Anterior cingulate cortex (tissue), 58 donors: ENCODE measurements around the gene ACTR2.
"Not testable (repeated sequence)": the region's sequence is repeated elsewhere in the genome, so short reads cannot be mapped to it uniquely, and the experiment has no call there.

Experiments
- DNase-seq, 58 donors: peaks; one replicate each; lab custom pipeline; 2025; lab: John Stamatoyannopoulos, UW

Gene ACTR2

DNA sequence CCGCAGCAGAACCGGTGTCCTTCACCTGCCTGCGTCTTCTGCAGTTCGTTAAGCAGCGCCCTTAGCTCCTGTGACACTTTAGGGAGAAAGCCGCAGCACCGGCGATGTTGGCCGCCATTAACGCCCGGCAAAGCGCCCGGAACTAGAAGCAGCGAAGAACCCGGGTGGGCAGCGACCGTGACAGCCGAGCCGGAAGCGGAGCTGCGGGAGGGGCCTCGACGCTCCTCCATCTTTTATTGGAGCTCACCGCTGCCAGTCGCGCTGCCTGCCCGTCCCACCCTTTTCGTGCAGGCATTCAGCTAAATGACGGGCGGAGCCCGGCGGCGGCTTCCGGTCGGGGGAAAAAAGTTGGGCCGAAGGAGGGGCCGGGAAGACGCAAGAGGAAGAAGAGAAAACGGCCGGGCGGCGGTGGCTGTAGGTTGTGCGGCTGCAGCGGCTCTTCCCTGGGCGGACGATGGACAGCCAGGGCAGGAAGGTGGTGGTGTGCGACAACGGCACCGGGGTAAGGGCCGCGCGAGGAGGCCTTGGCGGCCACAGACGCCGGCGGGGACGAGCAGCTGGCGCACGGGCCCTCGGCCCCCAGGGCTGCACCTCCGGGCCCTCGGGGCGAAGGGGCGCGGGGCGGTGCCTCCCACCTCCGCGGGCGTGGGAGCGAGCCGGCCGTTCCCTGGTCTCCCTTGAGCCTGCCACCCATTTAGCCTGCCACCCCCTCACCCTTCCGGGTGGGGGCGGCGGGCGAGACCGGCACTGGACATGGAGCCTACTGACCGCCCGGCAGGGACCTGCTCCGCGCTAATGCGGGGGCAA lies at the start of gene ACTR2:
Gene ACTR2 (plus strand): TSS at position 376 of the 807 bp plus-strand sequence. CDS start 79 bp downstream, at position 455.
- DNase-seq: peak; percentile 57 to 98 (median 94)

DNA sequence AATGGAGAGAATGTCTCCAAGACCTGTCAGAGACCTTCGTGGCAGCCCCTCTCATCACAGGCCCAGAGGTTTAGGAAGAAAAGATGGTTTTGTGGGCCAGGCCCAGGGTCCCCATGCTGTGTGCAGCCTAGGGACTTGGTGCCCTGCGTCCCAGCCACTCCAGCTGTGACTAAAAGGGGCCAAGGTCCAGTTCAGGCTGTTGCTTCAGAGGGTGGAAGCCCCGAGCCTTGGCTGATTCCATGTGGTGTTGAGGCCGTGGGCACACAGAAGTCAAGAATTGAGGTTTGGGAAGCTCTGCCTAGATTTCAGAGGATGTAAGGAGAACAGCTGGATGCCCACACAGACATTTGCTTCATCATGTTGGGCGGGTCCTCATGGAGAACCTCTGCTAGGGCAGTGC lies 45.1 kb upstream of the ACTR2 start:
- no peak for DNase-seq

DNA sequence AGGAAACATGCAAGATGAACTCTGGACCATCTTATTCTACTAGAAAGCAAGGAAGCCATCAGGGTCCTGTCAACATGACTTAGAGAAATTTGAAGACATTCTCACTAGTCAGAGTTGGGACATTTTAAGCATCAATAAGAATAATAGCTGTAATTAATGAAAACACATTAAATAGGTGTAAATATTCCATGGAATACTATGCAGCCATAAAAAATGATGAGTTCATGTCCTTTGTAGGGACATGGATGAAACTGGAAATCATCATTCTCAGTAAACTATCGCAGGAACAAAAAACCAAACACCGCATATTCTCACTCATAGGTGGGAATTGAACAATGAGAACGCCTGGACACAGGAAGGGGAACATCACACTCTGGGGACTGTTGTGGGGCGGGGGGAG lies 44.2 kb upstream of the ACTR2 start:
- DNase-seq: not testable (repeated sequence)

DNA sequence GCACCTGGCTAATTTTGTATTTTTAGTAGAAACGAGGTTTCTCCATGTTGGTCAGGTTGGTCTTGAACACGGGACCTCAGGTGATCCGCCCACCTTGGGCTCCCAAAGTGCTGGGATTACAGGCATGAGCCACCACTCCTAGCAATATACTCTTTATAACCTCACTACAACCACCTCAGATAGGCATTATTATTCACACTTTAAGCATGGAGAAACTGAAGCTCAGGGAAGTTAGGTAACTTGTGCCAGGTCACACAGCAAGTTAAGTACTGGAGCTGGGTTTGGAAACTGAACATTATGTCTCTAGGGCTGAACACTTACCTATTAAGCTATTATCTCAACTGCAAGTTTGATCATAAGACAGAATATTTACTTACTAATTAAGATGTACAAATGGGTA lies 42.6 kb upstream of the ACTR2 start:
- DNase-seq: no peak

DNA sequence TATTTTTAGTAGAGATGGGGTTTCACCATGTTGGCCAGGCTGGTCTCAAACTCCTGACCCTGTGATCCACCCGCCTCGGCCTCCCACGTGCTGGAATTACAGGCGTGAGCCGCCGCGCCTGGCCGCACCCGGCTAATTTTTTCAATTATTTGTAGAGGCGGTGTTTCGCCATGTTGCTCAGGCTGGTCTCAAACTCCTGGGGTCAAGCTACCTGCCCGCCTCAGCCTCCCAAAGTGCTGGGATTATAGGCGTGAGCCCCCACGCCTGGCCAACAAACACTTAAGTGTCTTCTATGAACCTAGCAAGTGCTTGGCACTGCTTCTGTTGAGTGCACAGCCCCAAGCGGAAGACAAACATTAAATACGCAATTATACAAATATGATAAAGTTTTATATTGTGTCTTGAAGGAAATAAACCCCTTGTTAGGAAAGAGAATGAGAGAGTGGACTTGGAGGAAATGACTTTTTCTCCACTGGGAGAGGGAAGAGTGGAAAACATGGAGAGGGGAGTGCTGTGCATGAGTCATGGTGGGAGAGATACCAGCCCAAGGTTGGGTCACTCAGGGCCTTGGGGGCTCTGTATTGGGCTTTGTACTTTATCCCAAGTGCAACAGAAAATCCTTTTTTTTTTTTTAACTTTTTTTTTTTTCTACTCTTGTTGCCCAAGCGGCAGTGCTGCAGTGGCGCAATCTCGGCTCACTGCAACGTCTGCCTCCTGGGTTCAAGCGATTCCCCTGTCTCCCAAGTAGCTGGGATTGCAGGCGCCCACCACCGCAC lies 41.4 kb upstream of the ACTR2 start:
- no peak for DNase-seq

DNA sequence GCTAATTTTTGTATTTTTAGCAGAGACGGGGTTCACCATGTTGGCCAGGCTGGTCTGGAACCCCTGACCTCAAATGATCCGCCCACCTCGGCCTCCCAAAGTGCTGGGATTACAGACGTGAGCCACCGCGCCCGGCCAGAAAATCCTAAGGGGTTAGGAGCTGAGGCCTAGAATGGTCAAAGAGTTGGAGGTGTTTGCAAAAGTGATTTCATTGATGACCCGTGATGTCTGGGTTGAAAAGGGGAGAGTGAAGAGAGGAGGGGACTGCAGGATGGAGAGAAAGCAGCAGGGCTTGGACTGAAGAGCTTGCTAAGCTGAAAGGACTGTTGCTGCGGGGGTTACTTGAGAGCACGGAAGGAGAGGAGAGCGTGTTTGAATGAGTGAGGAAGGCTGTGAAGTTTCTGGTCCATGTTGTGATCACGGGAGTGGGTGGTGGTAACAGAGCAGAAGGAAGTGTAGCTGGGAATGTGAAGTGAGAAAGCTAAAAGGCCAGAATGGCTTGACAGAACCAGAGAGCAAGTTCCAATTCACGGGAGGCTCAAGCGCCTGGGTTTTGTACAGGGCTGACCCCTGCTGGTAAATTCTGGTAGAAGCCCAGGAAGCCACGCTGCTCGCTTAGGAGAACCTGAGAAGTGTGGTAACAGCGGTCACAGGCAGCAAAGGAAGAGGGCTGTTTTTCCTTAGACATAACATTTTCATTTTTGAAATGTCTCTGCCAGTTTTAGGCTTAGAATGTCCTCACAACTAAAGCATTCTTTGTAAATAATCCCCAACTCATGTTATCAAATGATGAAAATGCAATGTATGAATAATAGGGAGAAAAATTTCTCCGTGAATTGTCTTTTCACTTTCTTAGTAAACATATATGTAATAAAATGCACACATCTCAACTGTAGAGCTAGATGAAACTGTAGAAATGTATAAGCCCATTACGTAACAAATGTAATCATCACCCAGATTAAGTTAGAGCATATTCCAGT lies 40.5 kb upstream of the ACTR2 start:
- DNase-seq: peak in 56 of 58 donors; percentile 9 to 84 (median 62)

DNA sequence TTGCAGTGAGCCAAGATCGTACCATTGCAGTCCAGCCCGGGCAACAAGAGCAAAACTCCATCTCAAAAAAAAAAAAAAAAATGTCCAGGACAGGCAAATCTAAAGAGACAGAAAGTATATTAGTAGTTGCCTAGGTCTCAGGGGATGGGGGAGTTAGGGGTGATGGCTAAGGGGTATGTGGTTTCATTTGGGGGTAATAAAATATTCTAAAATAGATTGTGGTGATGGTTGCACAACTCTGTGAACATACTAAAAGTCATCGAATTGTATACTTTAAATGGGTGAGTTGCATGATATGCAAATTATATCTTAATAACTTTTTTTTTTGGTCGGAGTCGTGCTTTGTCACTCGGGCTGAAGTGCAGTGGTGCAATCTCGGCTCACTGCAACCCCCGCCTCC lies 34.2 kb upstream of the ACTR2 start:
- no peak for DNase-seq

DNA sequence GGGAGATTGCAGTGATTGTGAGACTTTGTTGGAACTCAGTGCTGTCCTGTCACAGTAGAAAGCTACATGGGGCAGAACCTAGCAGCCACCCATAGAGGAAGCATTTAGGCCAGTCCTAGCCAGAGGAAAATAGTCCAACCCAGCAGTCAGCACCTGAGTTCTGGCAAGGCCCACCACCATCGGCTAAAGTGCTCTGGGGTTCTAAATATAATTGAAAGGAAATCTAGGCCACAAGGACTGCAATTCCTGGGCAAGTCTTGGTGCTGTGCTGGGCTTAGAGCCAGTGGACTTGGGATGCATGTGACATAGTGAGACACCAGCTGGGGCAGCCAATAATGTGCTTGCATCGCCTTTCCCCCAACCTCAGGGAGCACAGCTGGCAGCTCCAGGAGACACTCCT lies 28.9 kb upstream of the ACTR2 start:
- peak in 46 of 58 donors; percentile 2 to 78 (median 29) for DNase-seq

DNA sequence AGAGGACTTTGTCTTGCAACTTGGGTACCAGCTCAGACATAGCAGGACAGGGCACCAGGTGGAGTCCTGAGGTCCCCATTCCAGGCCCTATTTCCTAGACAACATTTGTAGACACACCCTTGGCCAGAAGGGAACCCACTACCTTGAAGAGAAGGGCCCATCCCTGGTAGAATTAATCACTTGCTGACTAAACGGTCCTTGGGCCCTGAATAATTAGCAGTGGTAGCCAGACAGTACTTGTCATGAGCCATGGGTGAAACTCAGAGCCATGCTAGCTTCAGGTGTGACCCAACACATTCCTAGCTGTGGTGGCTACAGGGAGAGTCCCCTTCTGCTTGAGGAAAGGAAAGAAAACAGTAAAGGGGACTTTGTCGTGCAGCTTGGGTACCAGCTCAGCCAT lies 28.5 kb upstream of the ACTR2 start:
- DNase-seq: no peak

DNA sequence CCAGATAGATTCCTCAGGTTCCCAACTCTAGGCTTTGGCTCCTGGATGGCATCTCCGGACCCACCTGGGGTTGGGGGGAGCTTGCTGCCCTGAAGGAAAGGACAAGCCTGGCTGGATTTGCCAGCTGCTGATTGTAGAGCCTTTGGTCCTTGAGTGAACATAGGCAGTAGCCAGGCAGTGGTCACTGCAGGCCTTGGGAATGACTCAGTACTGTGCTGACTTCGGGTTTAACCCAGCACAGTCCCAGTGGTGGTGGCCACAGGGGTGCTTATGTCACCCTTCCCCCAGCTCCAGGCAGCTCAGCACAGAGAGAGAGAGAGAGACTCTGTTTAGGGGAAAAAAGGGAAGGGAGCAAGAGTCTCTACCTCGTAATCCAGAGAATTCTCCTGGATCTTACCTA lies 27.7 kb upstream of the ACTR2 start:
- no peak for DNase-seq

DNA sequence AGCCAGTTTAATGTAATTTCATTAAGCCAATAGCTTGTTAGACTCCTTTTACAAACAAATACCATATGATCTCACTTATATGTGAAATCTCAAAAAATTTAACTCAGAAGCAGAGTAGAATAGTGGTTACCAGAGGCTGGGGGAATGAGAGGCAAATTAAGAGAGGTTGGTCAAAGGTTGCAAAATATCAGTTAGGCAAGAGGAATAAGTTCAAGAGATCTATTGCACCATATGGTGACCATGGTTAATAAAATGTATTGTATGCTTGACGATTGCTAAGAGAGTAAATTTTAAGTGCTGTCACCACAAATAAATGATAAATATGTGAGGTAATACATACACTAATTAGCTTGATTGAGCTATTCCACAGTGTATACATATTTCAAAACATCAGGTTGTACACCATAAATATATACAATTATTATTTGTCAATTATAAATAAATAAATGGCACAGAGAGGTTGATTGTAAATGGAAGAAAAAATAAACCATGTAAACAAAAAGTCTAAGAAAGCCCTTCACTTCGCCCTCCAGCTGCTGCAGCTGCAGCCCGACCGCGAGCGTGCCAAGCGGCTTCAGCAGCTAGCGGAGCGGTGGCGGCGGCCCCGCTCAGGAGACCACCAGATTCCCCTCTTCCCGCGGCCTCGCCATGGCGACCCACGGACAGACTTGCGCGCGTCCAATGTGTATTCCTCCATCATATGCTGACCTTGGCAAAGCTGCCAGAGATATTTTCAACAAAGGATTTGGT lies 23.0 kb upstream of the ACTR2 start:
- peak in 2 of 58 donors; percentile 0 to 1 for DNase-seq

DNA sequence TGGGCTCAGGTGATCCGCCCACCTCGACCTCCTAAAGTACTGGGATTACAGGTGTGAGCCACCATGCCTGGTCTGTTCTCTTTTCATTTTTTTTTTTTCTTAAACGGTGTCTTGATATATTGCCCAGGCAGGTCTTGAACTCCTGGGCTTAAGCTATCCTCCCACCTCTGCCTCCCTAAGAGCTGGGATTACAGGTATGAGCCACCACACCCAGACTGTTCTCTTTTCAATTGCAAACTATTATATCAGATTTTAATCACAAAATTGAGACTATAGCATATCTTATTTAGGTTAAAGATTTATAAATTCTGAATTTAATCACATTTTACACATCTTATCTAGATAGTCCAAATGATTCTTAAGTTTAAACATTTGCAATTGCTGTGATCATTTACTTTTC lies 15.5 kb upstream of the ACTR2 start:
- DNase-seq: no peak

DNA sequence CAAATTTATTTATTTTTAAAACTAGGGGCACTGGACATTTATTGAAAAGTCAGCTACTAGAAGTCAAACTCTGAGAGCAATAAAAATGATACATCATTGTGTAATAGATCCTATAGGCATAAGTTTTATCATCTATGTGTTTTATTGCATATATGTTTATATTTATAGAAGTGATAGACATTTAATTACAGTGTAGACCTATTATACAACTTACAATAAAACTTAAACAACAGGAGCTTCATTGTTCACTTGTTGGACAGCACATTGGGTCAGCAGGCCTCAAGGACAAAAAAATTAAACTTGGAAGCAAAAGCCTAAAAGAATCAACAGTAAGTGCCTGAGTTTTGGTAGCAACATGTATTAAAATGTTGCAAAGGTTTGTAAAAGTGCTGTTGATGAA lies 15.0 kb upstream of the ACTR2 start:
- DNase-seq: no peak

DNA sequence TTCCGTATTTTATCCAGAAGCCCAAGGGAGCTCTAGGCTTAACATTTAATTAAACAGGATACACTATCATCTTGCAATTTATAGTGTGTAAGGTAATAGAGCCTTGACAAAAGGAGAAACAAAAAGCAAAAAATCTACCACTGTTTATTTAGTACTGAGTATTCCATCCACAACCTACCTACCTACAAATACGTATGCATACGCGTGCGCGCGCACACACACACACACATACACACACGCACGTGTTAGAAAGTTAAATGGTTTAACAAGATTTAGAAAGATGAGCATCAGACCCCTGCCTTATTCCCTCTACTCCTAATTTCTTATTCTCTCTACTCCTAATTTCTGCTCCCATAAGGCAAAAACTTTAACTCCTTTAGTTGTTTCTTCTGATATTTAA lies 14.6 kb upstream of the ACTR2 start:
- no peak for DNase-seq

DNA sequence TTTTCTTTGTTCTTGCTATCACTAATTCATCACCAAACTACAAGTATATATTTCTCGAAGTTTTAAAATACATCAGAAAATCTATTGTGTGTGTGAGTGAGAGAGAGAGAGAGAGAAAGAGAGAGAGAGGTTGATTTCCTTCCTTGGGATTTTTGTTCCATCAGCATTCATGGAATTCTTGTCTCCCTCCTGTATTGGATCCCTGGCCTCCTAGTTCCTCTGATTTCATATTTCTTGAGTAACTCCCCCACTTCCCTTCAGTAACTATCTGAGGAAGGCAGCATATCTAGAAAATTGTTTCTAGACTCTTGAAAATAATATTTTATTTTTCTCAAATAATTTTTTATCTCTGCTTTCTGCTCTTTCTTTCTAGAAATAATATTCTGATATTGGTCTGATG lies 13.3 kb upstream of the ACTR2 start:
- DNase-seq: no peak

DNA sequence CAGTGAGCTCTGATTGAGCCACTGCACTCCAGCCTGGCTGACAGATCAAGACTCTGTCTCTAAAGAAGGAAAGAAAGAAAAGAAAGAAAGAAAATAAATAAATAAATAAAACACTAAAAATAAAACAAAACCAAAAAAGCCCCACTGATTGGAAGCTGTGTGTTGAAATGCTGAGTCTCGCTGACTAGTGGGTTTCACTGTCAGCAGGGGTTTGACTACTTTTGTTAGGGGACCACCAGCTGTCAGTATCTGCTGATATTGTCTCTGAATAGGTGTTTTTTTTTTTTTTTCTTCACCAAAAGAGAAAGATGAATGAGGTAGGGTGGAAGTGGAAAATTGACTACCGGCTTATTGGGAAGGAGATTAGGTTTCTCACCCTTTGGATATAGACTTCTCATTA lies 12.8 kb upstream of the ACTR2 start:
- DNase-seq: no peak

DNA sequence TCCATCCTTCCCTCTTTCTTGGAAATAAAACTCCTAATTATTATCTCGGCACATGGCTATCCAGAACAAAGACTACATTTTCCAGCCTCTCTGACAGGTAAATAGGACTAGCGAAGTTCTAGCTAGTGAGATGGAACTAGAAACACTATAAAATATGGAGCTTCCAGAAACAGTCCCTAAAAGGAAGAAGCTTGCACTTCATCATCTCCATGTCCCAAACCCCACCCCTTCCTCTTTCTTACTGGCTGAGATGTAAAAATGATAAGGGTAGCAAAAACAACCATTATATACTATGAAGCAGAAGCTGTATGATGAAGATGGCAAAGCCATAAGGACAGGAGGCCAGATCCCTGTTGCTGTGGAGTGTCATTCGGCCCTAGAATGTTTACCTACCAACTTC lies 11.7 kb upstream of the ACTR2 start:
- no peak for DNase-seq

DNA sequence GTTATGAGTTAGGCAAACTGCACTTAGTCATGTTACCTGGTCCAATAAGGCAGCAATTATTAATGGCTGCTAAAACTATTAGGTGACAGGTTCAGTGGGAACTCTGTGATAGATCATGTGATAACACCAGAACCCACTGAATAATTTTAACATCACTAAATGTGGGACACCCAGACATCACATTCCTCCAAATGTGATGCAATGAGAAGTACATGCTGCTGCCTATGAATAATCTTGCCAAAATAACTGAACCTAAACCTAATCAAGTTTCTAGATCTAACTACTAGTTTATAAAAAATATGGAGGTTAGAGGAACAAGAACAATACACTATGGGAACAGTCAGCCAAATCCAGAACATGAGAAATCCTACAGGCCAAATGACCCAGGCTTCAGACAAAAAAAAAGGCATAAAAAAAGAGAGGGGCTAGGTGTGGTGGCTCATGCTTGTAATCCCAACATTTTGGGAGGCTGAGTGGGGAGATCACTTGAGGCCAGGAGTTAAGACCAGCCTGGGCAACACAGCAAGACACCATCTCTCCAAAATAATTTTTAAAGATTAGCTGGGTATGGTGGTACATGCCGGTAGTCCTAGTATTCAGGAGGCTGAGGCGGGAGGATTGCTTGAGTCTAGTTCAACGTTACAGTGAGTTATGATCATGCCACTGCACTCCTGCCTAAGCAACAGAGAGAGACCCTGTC lies 7.0 kb upstream of the ACTR2 start:
- no peak for DNase-seq

DNA sequence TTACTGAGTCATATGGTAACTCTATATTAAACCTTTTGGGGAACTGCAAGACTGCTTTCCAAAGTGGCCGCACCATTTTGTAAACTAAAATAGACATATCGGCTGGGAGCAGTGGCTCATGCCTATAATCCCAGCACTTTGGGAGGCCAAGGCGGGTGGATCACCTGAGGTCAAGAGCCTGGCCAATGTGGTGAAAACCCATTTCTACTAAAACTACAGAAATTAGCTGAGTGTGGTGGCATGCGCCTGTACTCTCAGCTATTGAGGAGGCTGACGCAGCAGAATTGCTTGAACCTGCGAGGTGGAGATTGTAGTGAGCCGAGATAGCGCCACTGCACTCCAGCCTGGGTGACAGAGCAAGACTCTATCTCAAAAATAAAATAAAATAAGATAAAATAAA lies 6.4 kb upstream of the ACTR2 start:
- DNase-seq: not testable (repeated sequence)
